GM18909 (cell line): ENCODE measurements around the gene FMR1.

Source experiments
- ATAC-seq: cut with Tn5 transposase; IDR thresholded peaks from one replicate; pipeline ENCODE4 v1.9.1; 2021; ENCODE audit warnings: mild to moderate bottlenecking; ENCODE audit not compliant: unreplicated experiment, poor library complexity

Gene FMR1

GRCh38 chrX:147914591-147914990 is 2.9 kb downstream of the FMR1 start:
- ATAC-seq, result no peak

- no peak for ATAC-seq
These were observed 4.8 kb downstream of the FMR1 start for GRCh38 chrX:147916375-147916968.

- peak; percentile 88 for ATAC-seq
These were observed 6.3 kb downstream of the FMR1 start for GRCh38 chrX:147917700-147918695.

- no peak for ATAC-seq
These were observed 8.5 kb downstream of the FMR1 start for GRCh38 chrX:147920161-147920666.

- no peak for ATAC-seq
These were observed 11.9 kb downstream of the FMR1 start for GRCh38 chrX:147923605-147924004.

GRCh38 chrX:147927256-147927655 is 15.5 kb downstream of the FMR1 start:
- no peak for ATAC-seq

- no peak for ATAC-seq
These were observed 22.1 kb downstream of the FMR1 start for GRCh38 chrX:147933815-147934214.

- no peak for ATAC-seq
These were observed 23.5 kb downstream of the FMR1 start for GRCh38 chrX:147935156-147935758.

- ATAC-seq, result no peak
These were observed 33.6 kb downstream of the FMR1 start for GRCh38 chrX:147945286-147945685.

GRCh38 chrX:147948531-147948930 is 36.8 kb downstream of the FMR1 start:
- no peak for ATAC-seq

- no peak for ATAC-seq
These were observed 38.6 kb downstream of the FMR1 start for GRCh38 chrX:147950352-147950751.

- ATAC-seq, result no peak
These were observed 42.3 kb downstream of the FMR1 start for GRCh38 chrX:147953976-147954375.

GRCh38 chrX:147957291-147957690 is 45.6 kb downstream of the FMR1 start:
- no peak for ATAC-seq

- ATAC-seq, result no peak
These were observed 46.6 kb downstream of the FMR1 start for GRCh38 chrX:147958291-147958690.

- ATAC-seq, result no peak
These were observed 49.0 kb downstream of the FMR1 start for GRCh38 chrX:147960722-147961121.

GRCh38 chrX:147962476-147962875 is 50.8 kb downstream of the FMR1 start:
- ATAC-seq, result no peak

- no peak for ATAC-seq
These were observed 67.2 kb downstream of the FMR1 start for GRCh38 chrX:147978931-147979330.

- no peak for ATAC-seq
These were observed 69.5 kb downstream of the FMR1 start, which contains the start of gene FMR1NB for GRCh38 chrX:147981038-147981752. TSS of gene FMR1NB (plus strand) at chrX:147981337. CDS start at chrX:147981403, 66 bp downstream.
